HG02981 (cell line): ENCODE results near the gene MS4A14.
A peak's percentile ranks its signal among the peaks of the same experiment; 100 is the strongest.
"Not testable (repeated sequence)": the region's sequence is repeated elsewhere in the genome, so short reads cannot be mapped to it uniquely, and the experiment has no call there.

Experiments
- ATAC-seq: cut with Tn5 transposase; IDR thresholded peaks from one replicate; pipeline ENCODE4 v1.9.1; 2021; ENCODE audit warnings: mild to moderate bottlenecking, moderate library complexity; ENCODE audit not compliant: unreplicated experiment

Gene MS4A14, protein sequence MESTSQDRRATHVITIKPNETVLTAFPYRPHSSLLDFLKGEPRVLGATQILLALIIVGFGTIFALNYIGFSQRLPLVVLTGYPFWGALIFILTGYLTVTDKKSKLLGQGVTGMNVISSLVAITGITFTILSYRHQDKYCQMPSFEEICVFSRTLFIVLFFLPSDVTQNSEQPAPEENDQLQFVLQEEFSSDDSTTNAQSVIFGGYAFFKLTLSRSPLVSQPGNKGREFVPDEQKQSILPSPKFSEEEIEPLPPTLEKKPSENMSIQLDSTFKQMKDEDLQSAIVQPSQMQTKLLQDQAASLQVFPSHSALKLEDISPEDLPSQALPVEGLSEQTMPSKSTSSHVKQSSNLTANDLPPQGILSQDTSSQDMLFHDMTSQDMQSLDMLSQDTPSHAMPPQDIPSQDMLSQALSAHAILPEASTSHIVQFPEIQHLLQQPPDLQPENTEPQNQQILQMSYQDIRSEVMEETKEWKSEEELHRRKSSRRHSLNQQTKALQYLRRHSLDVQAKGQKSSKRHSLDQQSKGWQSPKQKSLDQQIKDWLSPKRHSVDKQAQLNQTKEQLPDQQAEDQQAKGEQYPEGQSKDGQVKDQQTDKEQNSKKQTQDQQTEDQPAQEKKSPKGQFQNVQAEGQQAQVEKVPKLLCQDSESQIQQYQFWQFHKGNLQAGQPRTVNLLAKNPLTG

GRCh38 chr11:60396382-60396781 lies at the start of gene MS4A14:
MS4A14 (plus strand) TSS chr11:60396459; CDS start chr11:60396579, 120 bp downstream.
- ATAC-seq, result no peak

- no peak for ATAC-seq
Observed at GRCh38 chr11:60347084-60347797, 49.0 kb upstream of the MS4A14 start.

GRCh38 chr11:60348116-60348515 lies 48.1 kb upstream of the MS4A14 start:
- no peak for ATAC-seq

- ATAC-seq, result no peak
Observed at GRCh38 chr11:60349990-60350389, 46.3 kb upstream of the MS4A14 start.

DNA sequence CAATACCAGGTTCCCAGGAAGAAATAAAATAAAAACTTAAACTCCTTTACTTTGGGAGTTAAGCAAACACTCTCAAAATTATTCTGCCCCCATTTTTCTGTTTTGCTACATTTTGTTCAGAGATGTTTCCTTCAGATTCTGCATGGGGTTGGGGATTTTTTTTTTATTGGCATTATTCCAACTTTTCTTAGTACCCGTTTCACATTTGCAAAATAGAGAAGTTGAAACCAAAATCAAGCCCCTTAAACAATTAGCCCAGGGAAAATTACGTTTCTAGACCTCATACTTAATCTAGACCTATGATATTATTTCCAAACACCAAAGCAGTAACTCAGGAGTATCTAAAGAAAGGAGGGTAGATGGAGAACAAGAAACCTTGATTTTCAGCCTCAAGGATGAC lies 38.5 kb upstream of the MS4A14 start:
- no peak for ATAC-seq

DNA sequence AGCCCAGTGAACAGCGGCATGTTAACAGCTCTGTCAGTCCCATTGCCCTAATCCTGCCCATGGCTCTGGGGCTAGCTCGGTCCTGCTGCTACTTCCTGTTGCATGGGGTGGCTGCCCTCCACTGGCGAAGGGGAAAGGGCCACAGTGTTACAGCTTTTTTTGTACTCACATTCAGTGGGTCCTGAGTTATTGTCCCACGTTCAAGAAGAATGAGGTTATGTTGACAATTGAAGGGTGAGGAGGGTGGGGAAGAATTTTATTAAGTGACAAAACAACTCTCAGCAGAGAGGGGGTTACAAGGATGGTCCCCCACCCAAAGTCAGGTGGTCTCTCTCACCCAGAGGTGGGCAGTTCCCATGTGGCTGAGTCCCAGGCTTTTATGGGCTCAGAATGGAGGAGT lies 35.6 kb upstream of the MS4A14 start:
- ATAC-seq, result no peak

GRCh38 chr11:60362241-60362640 lies 34.0 kb upstream of the MS4A14 start:
- no peak for ATAC-seq

DNA sequence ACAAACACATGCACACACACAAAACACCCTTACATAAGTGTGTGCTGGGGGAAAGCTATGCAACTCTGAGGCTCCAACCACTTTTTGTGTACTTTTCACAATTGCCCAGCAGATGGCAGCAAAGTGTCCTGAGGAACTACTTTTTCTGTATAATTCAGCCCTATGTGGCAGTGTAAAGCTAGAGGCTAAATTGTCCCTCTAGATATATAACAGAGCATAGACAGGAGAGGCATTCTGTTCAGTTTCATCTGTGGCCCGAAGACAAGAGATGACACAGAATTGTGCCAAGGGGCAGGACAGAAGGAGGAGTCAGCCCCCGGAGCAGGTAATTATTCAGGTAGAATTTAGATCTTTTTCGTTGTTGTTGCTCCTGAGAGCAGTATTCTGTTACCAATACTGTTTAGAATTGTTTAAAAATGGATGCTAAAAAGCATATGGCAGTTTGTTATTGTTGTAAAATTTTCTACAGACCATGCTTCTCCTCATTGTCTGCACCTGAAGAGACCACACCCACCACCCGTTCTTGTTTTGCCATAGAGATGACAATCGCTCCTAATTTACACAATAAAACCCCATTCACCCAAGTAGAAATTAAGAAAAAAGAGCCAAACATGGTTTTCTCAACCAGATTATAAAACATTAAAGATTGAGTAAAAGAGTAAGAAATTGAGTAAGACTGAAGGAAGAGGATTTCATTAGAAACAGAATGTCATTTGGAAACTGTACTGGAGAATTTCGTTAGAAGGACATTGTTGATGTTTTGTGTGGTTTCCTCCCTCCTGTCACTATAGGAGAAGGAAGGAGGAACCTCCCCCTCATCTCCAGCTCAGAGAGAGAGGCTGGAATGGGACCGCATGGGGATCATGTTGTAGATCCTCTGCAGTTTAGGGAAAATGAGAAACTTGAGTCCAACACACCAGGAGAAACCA lies 32.5 kb upstream of the MS4A14 start:
- ATAC-seq, result peak; percentile 55

DNA sequence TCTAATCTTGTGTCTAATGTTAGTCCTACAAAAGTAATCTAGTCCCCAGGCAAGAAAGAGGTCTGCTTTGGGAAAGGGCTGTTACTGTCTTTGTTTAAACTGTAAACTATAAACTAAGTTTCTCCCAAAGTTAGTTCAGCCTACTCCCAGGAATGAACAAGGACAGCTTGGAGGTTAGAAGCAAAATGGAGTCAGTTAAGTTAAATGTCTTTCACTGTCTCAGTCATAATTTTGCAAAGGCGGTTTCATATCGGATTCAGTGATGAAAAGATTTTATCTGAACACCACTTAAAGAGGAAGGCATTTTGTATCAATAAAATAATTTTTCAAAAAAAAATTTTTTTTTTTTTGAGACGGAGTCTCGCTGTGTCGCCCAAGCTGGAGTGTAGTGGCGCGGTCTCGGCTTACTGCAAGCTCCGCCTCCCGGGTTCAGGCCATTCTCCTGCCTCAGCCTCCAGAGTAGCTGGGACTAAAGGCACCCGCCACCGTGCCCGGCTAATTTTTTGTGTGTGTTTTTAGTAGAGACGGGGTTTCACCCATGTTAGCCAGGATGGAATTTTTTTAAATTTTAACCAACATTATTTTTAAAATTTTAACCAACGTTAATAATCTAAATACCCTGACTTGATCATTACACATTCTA lies 29.9 kb upstream of the MS4A14 start:
- ATAC-seq, result not testable (repeated sequence)

DNA sequence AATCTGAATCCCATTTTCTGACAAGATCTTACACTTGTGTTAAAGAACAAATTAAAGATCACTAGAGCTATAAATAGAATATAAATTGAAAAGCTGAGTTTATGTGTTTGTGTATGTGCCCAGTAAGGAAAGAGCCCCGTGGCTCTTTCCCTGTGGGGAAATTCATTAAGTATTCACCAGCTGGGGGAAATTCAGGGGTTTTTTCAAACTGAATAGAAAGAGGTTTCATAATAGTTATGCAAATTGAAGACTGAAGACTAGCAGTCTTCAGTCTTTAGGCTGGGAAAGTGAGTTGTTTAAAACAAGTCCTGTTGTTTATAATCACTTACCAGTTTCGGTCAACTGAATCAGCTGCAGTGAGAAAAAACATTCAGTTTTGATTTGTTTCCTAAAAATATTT lies 29.2 kb upstream of the MS4A14 start:
- peak; percentile 81 for ATAC-seq

DNA sequence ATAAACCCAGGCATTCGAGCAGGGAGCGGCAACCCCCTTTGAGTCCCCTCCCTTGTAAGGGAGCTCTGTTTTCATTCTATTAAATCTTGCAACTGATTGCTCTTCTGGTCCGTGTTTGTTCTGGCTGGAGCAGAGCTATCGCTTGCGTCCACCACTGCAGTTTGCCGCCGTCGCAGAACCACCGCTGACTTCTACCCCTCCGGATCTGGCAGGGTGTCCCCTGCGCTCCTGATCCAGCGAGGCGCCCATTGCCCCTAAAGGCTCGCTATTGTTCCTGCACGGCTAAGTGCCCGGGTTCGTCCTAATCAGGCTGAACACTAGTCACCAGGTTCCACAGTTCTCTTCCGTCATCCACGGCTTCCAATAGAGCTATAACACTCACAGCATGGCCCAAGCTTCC lies 28.4 kb upstream of the MS4A14 start:
- no peak for ATAC-seq

GRCh38 chr11:60370252-60370810 lies 25.9 kb upstream of the MS4A14 start:
- ATAC-seq, result no peak

GRCh38 chr11:60370811-60371298 lies 25.4 kb upstream of the MS4A14 start:
- no peak for ATAC-seq

- no peak for ATAC-seq
Observed at GRCh38 chr11:60371386-60371785, 24.9 kb upstream of the MS4A14 start.

DNA sequence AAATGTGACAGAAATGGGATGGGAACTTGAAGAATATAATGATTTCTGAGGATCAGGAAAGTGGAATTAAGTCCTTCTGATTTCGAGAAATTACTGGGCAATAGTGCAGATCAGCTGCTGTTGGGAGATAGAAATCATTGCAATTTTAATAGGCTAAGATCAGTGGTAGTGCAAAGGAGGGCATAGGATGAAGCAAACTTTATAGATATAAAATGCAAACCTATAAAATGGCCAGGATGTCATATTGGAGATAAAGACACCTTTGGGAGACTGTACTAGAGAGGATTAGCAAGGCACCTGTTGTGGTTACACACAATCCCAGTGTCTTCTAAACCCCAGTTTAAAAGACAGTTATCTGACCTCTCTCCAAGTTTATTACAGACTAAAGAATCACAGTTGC lies 24.4 kb upstream of the MS4A14 start:
- no peak for ATAC-seq

- ATAC-seq, result no peak
Observed at GRCh38 chr11:60372767-60373166, 23.5 kb upstream of the MS4A14 start.

- no peak for ATAC-seq
Observed at GRCh38 chr11:60375316-60375715, 20.9 kb upstream of the MS4A14 start.

GRCh38 chr11:60376601-60377000 lies 19.7 kb upstream of the MS4A14 start:
- ATAC-seq, result no peak

DNA sequence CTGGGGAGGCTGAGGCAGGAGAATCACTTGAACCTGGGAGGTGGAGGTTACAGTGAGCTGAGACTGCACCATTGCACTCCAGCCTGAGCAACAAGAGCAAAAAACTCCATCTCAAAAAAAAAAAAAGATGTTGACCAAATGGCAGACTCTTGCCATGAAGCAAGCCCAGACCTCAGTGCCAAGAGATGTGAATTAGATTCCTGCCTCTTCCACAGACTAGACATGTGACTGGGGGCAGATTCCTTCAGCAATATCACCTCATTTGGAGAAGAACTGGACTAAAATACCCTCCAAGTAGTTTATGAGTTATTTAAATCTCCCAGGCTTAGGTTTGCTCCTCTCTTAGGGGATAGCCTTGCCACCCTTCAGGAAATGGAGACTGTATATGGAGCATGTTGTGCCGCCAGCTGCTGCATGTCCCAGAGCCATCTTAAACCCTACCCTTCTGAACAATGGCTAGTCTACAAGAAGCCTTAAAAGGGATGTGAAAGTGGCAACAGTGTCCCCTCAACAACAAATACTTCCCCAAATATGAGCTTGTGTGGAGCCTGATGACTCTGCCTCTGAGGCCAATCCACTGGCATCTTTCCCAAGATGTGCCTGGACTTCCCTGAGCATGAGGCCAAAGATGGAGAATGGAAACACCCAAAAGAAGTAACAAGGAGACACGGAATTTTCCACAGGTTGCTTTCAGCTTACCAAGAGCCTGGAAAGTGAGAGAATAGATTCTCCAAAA lies 18.7 kb upstream of the MS4A14 start:
- peak; percentile 41 for ATAC-seq
